HCT116 (cell line): ENCODE measurements around the gene ESR2. TPM values are rescaled to one million over a fixed set of nuclear protein-coding genes. Genes with fewer than 3 reads are reported as not detected.

ENCODE experiments used
- ATAC-seq: fragments of 200-7000 bp; cut with Tn5 transposase; 2 replicates; pipeline ENCODE4 v1.9.1; 2020; ENCODE audit warnings: mild to moderate bottlenecking, moderate library complexity
- BruUV-seq: library from RNA; stranded (reverse); fragments of 400-500 nt; replicated peaks from 2 replicates; lab custom pipeline; 2021; lab: Mats Ljungman, UMichigan
- CTCF ChIA-PET: fragments of 300-600 bp; sonication (Branson Sonifier 250); formaldehyde crosslinking; loops from one replicate; lab custom pipeline; 2021; ENCODE audit warnings: antibody characterized with exemption; lab: Charles Lee
- POLR2A ChIA-PET: fragments of 300-600, 350-600 bp; sonication (Branson Sonifier 250); formaldehyde crosslinking; loops from one replicate; lab custom pipeline; 2021; ENCODE audit warnings: antibody characterized with exemption; lab: Charles Lee
- RAD21 ChIA-PET, 2 experiments: fragments of 300-600 bp; sonication (Branson Sonifier 250); formaldehyde crosslinking; loops; one replicate each; lab custom pipeline; 2023; ENCODE audit warnings: low total read pairs in 2 of 2; ENCODE audit not compliant: uncharacterized antibody in 2 of 2, unreplicated experiment in 2 of 2, low non-redundant PET in 1 of 2; lab: Charles Lee
- DNase-seq: peaks from one replicate; pipeline ENCODE4 v3.0.0-alpha.2; 2010; ENCODE audit warnings: low read depth, low spot score
- H2AFZ ChIP-seq: fragments of 200-600 bp; shearing (Covaris generic), sonication (generic); 2 replicates; pipeline ENCODE4 v1.6.1; 2017; ENCODE audit warnings: low read depth, mixed run types, mixed read lengths, antibody characterized with exemption, low read length; ENCODE audit not compliant: poor library complexity, severe bottlenecking
- H3K27ac ChIP-seq: 2 replicates; pipeline ENCODE4 v1.5.1; 2012; ENCODE audit warnings: low read depth, low read length
- H3K27me3 ChIP-seq: fragments of 200-600 bp; sonication (generic); 2 replicates; pipeline ENCODE4 v1.6.1; 2016; ENCODE audit warnings: mixed run types, low read length, mixed read lengths; ENCODE audit not compliant: insufficient read depth
- H3K36me3 ChIP-seq, 2 experiments: fragments of 200-500 bp in 1 of 2; fragments of 200-600 bp in 1 of 2; sonication (Bioruptor generic) in 1 of 2; sonication (generic) in 1 of 2; 2 replicates each; pipeline versions ENCODE4 v1.5.1 to v1.6.1; 2014 to 2016; ENCODE audit warnings: low read length in 2 of 2, inconsistent platforms in 1 of 2, mixed read lengths in 1 of 2, mixed run types in 1 of 2; ENCODE audit not compliant: insufficient read depth in 2 of 2, control insufficient read depth in 1 of 2
- H3K4me1 ChIP-seq, 2 experiments: fragments of 200-600 bp in 1 of 2; sonication (generic) in 1 of 2; 2 replicates each; pipeline versions ENCODE4 v1.5.1 to v1.6.1; 2012 to 2017; ENCODE audit warnings: low read length in 2 of 2, inconsistent platforms in 1 of 2, mild to moderate bottlenecking in 1 of 2, mixed read lengths in 1 of 2, mixed run types in 1 of 2, moderate library complexity in 1 of 2; ENCODE audit not compliant: insufficient read depth in 2 of 2, control insufficient read depth in 1 of 2
- H3K4me2 ChIP-seq: fragments of 200-600 bp; sonication (generic); 2 replicates; pipeline ENCODE4 v1.6.1; 2017; ENCODE audit warnings: mixed run types, low read length, mixed read lengths
- H3K4me3 ChIP-seq, 2 experiments: fragments of 200-600 bp in 1 of 2; sonication (generic) in 1 of 2; replicated peaks in 1 of 2; 2 replicates each; pipeline ENCODE4 v1.5.1; 2011 to 2016; ENCODE audit warnings: low read length in 2 of 2, control low read depth in 1 of 2, low read depth in 1 of 2, mild to moderate bottlenecking in 1 of 2, mixed read lengths in 1 of 2, mixed run types in 1 of 2
- H3K79me2 ChIP-seq: fragments of 200-600 bp; sonication (generic); 2 replicates; pipeline ENCODE4 v1.6.1; 2017; ENCODE audit warnings: mild to moderate bottlenecking, mixed run types, low read length, moderate library complexity, mixed read lengths; ENCODE audit not compliant: insufficient read depth
- H3K9ac ChIP-seq: fragments of 200-600 bp; sonication (generic); 2 replicates; pipeline ENCODE4 v1.6.1; 2016; ENCODE audit warnings: low read length, mixed read lengths
- H3K9me2 ChIP-seq: fragments of 200-600 bp; sonication (generic), shearing (Covaris generic); 2 replicates; pipeline ENCODE4 v1.6.1; 2017; ENCODE audit warnings: mixed run types, mild to moderate bottlenecking, moderate library complexity; ENCODE audit not compliant: insufficient read depth
- H3K9me3 ChIP-seq, 2 experiments: fragments of 200-500 bp in 1 of 2; fragments of 200-600 bp in 1 of 2; sonication (Bioruptor generic) in 1 of 2; sonication (generic) in 1 of 2; 2 replicates each; pipeline ENCODE4 v1.6.1; 2014 to 2017; ENCODE audit warnings: low read length in 2 of 2, mixed read lengths in 2 of 2, inconsistent platforms in 1 of 2, low read depth in 1 of 2, mild to moderate bottlenecking in 1 of 2, mixed run types in 1 of 2, moderate library complexity in 1 of 2; ENCODE audit not compliant: control insufficient read depth in 1 of 2, insufficient read depth in 1 of 2
- H4K20me1 ChIP-seq: fragments of 200-600 bp; sonication (generic), shearing (Covaris generic); 2 replicates; pipeline ENCODE4 v1.6.1; 2017; ENCODE audit warnings: mixed run types, mild to moderate bottlenecking, moderate library complexity; ENCODE audit not compliant: insufficient read depth
- EGR1 ChIP-seq: IDR thresholded peaks from 2 replicates; pipeline ENCODE4 v1.6.1; 2012; ENCODE audit warnings: low read depth
- ELF1 ChIP-seq: IDR thresholded peaks from 2 replicates; pipeline ENCODE4 v1.6.1; 2012; ENCODE audit warnings: low read depth, borderline replicate concordance
- EZH2 ChIP-seq: fragments of 200-600 bp; sonication (generic); IDR thresholded peaks from 2 replicates; pipeline ENCODE4 v1.6.1; 2017; ENCODE audit warnings: antibody characterized with exemption, mixed run types
- FOSL1 ChIP-seq: IDR thresholded peaks from 2 replicates; pipeline ENCODE4 v1.6.1; 2012; ENCODE audit warnings: low read depth
- JUND ChIP-seq: IDR thresholded peaks from 2 replicates; pipeline ENCODE4 v1.6.1; 2012
- SP1 ChIP-seq: IDR thresholded peaks from 2 replicates; pipeline ENCODE4 v1.6.1; 2012; ENCODE audit warnings: low read depth
- TCF7L2 ChIP-seq: IDR thresholded peaks from 2 replicates; pipeline ENCODE4 v1.7.0; 2011; ENCODE audit warnings: borderline replicate concordance, inconsistent platforms; ENCODE audit not compliant: insufficient read depth, insufficient read length; ENCODE audit errors: extremely low read depth
- YY1 ChIP-seq: IDR thresholded peaks from 2 replicates; pipeline ENCODE4 v1.6.1; 2011; ENCODE audit warnings: low read length, low read depth, moderate library complexity, mild to moderate bottlenecking; ENCODE audit not compliant: insufficient replicate concordance; ENCODE audit errors: extremely low read depth
- ZFX ChIP-seq: fragments of 450-650 bp; IDR thresholded peaks from 2 replicates; pipeline ENCODE4 v1.6.1; 2017
- ZNF274 ChIP-seq: fragments of 200-500 bp; sonication (Bioruptor generic); IDR thresholded peaks from 2 replicates; pipeline ENCODE4 v1.6.1; 2014; ENCODE audit warnings: mild to moderate bottlenecking, low read depth, low read length, inconsistent platforms
- intact Hi-C: fragments of 100-400 bp; cut with micrococcal nuclease; formaldehyde crosslinking; loops from 2 replicates; pipeline ENCODE4 v1.10.0; 2022
- total RNA-seq: library from RNA; stranded (reverse); gene quantifications from one replicate; pipeline ENCODE4 v1.2.1, GENCODE V29; 2021; ENCODE audit not compliant: unreplicated experiment
- TF ChIP-seq, protein P1 (sequence below): IDR thresholded peaks from 2 replicates; pipeline ENCODE4 v1.6.1; 2012; ENCODE audit warnings: low read depth
- TF ChIP-seq, protein P2 (sequence below): IDR thresholded peaks from 2 replicates; pipeline ENCODE4 v1.6.1; 2012
- TF ChIP-seq, protein P3 (sequence below): IDR thresholded peaks from 2 replicates; pipeline ENCODE4 v1.6.1; 2012
- TF ChIP-seq, protein P4 (sequence below): IDR thresholded peaks from 2 replicates; pipeline ENCODE4 v1.6.1; 2011; ENCODE audit warnings: mild to moderate bottlenecking, low read length, moderate library complexity; ENCODE audit not compliant: insufficient replicate concordance; ENCODE audit errors: extremely low read depth

ESR2 gene
- total RNA-seq, 1 experiment from 2014 or later = 0.32 TPM

DNA sequence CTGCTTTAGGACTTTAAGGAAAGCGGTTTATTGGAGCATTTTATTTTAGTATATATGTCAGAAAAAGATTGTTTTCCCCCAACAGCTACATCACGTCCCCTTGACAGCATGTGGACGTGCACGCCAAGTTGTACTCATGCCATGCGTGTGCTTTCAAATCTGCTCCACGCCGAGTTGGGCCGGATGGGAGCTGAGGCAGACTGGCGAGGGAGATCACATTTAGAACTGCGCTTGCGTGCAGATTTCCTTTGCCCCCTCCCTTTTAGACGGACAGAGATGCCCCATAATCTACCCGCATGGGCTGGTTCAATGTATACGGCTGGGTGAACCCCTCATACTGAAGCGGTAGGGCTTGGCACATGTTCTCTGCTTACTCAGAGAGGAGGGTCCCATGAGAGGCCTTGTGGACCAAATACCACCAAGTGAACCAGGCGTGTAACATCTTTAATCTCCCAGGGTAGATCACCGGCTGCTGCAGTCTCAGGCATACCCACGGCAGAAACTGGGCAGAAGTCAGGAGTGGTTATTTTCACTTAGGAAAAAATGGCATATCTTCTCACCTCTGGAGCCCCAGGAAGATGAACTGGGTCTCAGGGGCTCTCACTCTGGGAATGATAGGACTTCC is 92.1 kb downstream of the ESR2 start:
- DNase-seq (no peak), ATAC-seq (no peak)
- Histone ChIP-seq H3K9me3 (no peaks in the 10 kb centered on the region), H3K27ac (no peak overlapping the region), H3K9me2 (no peaks in the 10 kb centered on the region), H3K9ac (no peak overlapping the region), H3K4me2 (no peak overlapping the region), H2AFZ (no peak overlapping the region), H3K27me3 (no peaks in the 10 kb centered on the region), H3K4me3 (no peak overlapping the region), H3K79me2 (no peaks in the 10 kb centered on the region), H4K20me1 (no peaks in the 10 kb centered on the region), H3K4me1 (no peaks in the 10 kb centered on the region), H3K36me3 (no peaks in the 10 kb centered on the region; a peak in 1 of 4 replicates)
- intact Hi-C loops = no loop called here
- RAD21 ChIA-PET = no interaction called here
- no TSS peak for BruUV-seq
- CTCF ChIA-PET = no interaction called here
- TF ChIP-seq JUND = no peak
- POLR2A ChIA-PET = no interaction called here

DNA sequence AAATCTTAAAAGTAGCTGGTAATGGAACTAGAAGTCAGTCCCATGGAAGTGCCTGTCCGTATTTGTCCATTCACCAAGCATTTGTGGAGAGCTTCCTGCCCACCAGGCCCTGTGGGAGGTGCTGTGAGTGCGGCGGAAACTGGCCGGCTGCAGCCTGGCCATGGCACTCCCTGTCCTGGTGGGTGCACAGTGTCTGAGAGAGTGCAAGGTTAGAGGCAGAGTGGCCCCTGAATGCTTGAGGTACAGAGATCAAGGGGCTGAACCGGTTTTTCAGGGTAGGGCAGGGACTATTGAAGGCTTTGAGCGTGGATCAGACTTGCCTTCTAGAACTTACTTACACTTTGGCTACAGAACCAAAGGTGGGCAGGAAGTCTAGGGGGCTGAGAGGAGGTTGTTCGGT is 92.9 kb downstream of the ESR2 start:
- H3K9ac ChIP-seq = no peak overlapping the region
- TF ChIP-seq, protein P1, sequence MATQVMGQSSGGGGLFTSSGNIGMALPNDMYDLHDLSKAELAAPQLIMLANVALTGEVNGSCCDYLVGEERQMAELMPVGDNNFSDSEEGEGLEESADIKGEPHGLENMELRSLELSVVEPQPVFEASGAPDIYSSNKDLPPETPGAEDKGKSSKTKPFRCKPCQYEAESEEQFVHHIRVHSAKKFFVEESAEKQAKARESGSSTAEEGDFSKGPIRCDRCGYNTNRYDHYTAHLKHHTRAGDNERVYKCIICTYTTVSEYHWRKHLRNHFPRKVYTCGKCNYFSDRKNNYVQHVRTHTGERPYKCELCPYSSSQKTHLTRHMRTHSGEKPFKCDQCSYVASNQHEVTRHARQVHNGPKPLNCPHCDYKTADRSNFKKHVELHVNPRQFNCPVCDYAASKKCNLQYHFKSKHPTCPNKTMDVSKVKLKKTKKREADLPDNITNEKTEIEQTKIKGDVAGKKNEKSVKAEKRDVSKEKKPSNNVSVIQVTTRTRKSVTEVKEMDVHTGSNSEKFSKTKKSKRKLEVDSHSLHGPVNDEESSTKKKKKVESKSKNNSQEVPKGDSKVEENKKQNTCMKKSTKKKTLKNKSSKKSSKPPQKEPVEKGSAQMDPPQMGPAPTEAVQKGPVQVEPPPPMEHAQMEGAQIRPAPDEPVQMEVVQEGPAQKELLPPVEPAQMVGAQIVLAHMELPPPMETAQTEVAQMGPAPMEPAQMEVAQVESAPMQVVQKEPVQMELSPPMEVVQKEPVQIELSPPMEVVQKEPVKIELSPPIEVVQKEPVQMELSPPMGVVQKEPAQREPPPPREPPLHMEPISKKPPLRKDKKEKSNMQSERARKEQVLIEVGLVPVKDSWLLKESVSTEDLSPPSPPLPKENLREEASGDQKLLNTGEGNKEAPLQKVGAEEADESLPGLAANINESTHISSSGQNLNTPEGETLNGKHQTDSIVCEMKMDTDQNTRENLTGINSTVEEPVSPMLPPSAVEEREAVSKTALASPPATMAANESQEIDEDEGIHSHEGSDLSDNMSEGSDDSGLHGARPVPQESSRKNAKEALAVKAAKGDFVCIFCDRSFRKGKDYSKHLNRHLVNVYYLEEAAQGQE = no peak
- TF ChIP-seq YY1 (no peak), SP1 (no peak), ELF1 (no peak), JUND (no peak), EZH2 (no peak), ZFX (no peak), ZNF274 (no peak), EGR1 (no peak), TCF7L2 (no peak), FOSL1 (no peak)
- TF ChIP-seq, protein P2, sequence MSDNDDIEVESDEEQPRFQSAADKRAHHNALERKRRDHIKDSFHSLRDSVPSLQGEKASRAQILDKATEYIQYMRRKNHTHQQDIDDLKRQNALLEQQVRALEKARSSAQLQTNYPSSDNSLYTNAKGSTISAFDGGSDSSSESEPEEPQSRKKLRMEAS = no peak
- TF ChIP-seq, protein P3, sequence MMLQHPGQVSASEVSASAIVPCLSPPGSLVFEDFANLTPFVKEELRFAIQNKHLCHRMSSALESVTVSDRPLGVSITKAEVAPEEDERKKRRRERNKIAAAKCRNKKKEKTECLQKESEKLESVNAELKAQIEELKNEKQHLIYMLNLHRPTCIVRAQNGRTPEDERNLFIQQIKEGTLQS = no peak
- TF ChIP-seq, protein P4, sequence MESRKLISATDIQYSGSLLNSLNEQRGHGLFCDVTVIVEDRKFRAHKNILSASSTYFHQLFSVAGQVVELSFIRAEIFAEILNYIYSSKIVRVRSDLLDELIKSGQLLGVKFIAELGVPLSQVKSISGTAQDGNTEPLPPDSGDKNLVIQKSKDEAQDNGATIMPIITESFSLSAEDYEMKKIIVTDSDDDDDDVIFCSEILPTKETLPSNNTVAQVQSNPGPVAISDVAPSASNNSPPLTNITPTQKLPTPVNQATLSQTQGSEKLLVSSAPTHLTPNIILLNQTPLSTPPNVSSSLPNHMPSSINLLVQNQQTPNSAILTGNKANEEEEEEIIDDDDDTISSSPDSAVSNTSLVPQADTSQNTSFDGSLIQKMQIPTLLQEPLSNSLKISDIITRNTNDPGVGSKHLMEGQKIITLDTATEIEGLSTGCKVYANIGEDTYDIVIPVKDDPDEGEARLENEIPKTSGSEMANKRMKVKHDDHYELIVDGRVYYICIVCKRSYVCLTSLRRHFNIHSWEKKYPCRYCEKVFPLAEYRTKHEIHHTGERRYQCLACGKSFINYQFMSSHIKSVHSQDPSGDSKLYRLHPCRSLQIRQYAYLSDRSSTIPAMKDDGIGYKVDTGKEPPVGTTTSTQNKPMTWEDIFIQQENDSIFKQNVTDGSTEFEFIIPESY = no peak
- TF ChIP-seq, all 23 proteins: peak for 0
- no peaks in the 10 kb centered on the region; a peak in 1 of 4 replicates for H3K36me3 ChIP-seq
- no peaks in the 10 kb centered on the region for H3K9me2 ChIP-seq
- ChIA-PET RAD21 (no interaction called here), CTCF (no interaction called here), POLR2A (no interaction called here)
- H4K20me1 ChIP-seq = no peaks in the 10 kb centered on the region
- no peak for DNase-seq
- H2AFZ ChIP-seq = no peak overlapping the region
- H3K27me3 ChIP-seq = no peaks in the 10 kb centered on the region
- no peak overlapping the region for H3K27ac ChIP-seq
- H3K4me1 ChIP-seq = no peaks in the 10 kb centered on the region
- H3K4me3 ChIP-seq = no peak overlapping the region
- BruUV-seq = no TSS peak
- intact Hi-C loops = no loop called here
- no peak for ATAC-seq
- no peaks in the 10 kb centered on the region for H3K79me2 ChIP-seq
- no peaks in the 10 kb centered on the region for H3K9me3 ChIP-seq
- H3K4me2 ChIP-seq = no peak overlapping the region
